Measurements from ENCODE around the gene LCN10.
"Not testable (repeated sequence)": the region's sequence is repeated elsewhere in the genome, so short reads cannot be mapped to it uniquely, and the experiment has no call there.

Gene LCN10

DNA sequence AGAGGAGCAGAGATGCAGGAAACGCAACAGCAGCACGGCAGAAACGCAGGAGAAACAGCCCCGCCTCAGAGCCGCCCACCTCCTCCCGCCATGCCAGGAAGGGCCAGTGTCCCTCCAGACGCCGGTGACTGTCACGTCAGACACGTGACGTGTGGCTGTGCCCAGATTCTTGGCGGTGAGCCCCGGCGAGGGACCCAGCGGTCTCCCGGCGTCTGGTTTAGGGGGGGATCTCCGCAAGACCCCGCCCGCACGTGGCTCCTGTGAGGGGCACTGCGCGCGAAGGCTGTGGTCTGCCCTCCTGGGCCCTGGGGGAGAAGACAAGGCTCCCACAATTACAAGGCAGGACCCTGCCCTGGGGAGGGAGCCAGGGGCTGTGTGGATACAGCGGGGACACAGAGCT lies 17.7 kb upstream of the LCN10 start:
- Histone ChIP-seq H3K9me3 (ENCODE audit: insufficient read depth, low read length) (no peaks in the 10 kb centered on the region), H3K27me3 (ENCODE audit: insufficient read depth, insufficient read length) (no peaks in the 10 kb centered on the region), H3K4me1 (ENCODE audit: insufficient read depth, insufficient read length) (peaks cover 55% of the 10 kb centered on the region), H3K36me3 (ENCODE audit: insufficient read depth, insufficient read length, low read length) (no peaks in the 10 kb centered on the region), H3K9ac (ENCODE audit: insufficient read length, low read depth) (peak overlapping the region; percentile 59), H3K4me3 (ENCODE audit: insufficient read length, low read depth) (no peak overlapping the region)
- DNase-seq (ENCODE audit: low read depth, low spot score) = no peak
- no peak for TF ChIP-seq SUZ12 (IDR thresholded peaks at IDR 0.05; ENCODE audit: extremely low read depth, insufficient read depth, insufficient read length)
- no peak for TF ChIP-seq YY1 (IDR thresholded peaks at IDR 0.05; ENCODE audit: insufficient read depth, insufficient read length)
- TF ChIP-seq ZNF274 (IDR thresholded peaks at IDR 0.05; ENCODE audit: low read depth, low read length) = no peak

DNA sequence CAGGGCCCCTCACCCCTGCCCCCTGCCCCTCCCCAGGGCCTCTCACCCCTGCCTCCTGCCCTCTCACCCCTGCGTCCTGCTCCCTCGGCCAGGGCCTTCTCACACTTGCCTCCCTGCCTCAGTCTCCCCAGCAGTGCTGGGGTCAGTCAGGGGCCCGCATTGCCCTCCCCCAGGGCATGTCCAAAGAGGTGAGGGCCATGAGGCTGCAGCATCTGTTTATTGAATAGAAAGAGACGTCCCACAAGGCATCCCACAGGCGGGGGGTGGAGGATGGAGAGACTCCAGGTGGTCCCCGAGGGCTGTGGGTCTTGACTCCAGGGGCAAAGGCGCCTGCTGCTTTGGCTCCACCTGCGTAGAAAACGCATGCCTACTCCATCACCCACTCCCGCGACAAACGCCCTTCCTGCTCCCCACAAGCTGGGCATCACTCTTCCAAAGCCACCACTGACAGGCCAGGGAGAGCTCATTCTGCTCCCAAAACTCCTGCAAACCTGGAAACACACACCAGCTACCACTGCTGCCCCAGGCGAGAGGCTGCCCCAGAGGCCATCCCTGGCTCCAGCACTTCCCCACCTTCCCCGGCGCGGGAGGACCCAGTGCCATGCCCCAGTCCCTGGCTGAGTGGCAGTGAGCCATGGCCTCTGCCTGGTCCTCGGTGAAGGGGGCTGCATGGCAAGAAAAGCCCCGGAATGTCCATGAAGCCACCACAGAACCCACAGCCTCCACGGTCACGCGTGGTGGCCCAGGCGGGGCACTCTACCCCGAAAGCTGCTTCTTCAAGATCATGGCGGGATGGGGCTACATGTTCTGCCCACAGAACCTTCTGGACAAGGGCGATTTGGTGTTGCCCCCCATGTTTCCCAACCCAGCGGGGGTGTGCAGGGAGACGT lies 16.9 kb upstream of the LCN10 start:
- no peaks in the 10 kb centered on the region for H3K27me3 ChIP-seq (ENCODE audit: insufficient read depth, insufficient read length)
- no peaks in the 10 kb centered on the region for H3K36me3 ChIP-seq (ENCODE audit: insufficient read depth, insufficient read length, low read length)
- H3K9ac ChIP-seq (ENCODE audit: insufficient read length, low read depth) = peak overlapping the region; percentile 59
- H3K4me3 ChIP-seq (ENCODE audit: insufficient read length, low read depth) = no peak overlapping the region
- no peaks in the 10 kb centered on the region for H3K9me3 ChIP-seq (ENCODE audit: insufficient read depth, low read length)
- TF ChIP-seq YY1 (IDR thresholded peaks at IDR 0.05; ENCODE audit: insufficient read depth, insufficient read length) (no peak), ZNF274 (IDR thresholded peaks at IDR 0.05; ENCODE audit: low read depth, low read length) (no peak), SUZ12 (IDR thresholded peaks at IDR 0.05; ENCODE audit: extremely low read depth, insufficient read depth, insufficient read length) (no peak)
- H3K4me1 ChIP-seq (ENCODE audit: insufficient read depth, insufficient read length) = peaks cover 50% of the 10 kb centered on the region
- no peak for DNase-seq (ENCODE audit: low read depth, low spot score)

DNA sequence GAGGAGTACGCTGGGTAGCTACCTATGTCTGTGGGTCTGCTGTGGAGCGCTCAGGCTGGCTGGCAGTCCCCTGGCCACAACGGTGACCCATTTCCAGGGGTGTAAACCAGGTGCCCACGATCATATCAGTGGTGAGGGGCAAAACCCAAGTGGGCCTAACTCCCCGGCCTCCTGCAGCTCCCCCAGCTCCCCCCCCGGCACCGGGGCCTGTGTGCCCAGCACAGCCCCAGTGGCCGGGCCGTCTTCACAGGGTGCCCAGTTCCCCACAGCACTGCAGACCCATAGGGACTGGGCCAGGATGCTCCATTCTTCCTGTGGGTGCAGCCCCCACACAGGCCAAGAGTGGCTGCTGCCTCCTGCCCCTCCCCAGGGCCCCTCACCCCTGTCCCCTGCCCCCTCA lies 16.3 kb upstream of the LCN10 start:
- H3K9ac ChIP-seq (ENCODE audit: insufficient read length, low read depth) = no peak overlapping the region
- no peaks in the 10 kb centered on the region for H3K9me3 ChIP-seq (ENCODE audit: insufficient read depth, low read length)
- TF ChIP-seq YY1 (IDR thresholded peaks at IDR 0.05; ENCODE audit: insufficient read depth, insufficient read length) = no peak
- no peak for TF ChIP-seq ZNF274 (IDR thresholded peaks at IDR 0.05; ENCODE audit: low read depth, low read length)
- TF ChIP-seq SUZ12 (IDR thresholded peaks at IDR 0.05; ENCODE audit: extremely low read depth, insufficient read depth, insufficient read length) = no peak
- no peak overlapping the region for H3K4me3 ChIP-seq (ENCODE audit: insufficient read length, low read depth)
- peaks cover 47% of the 10 kb centered on the region for H3K4me1 ChIP-seq (ENCODE audit: insufficient read depth, insufficient read length)
- H3K27me3 ChIP-seq (ENCODE audit: insufficient read depth, insufficient read length) = no peaks in the 10 kb centered on the region
- no peak for DNase-seq (ENCODE audit: low read depth, low spot score)
- H3K36me3 ChIP-seq (ENCODE audit: insufficient read depth, insufficient read length, low read length) = no peaks in the 10 kb centered on the region

DNA sequence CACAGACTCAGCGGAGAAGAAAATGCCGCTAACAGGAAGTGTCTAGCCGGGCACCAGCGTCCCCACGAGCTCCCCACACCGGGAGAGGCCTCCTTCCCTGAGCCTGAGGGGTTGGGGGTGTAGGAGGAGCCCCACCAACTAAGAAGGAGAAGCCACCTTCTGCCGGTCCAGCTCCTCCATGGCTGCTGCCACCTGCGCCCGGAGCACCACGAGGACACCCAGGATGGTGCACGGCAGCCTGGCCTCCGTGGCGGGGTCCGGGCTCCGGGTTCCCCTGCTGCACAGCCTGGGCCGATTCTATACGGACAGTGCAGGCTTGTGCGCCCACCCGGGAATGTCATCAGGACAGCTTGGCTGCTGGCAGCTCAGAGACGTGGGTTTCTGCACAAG lies 15.0 kb upstream of the LCN10 start:
- H3K27me3 ChIP-seq (ENCODE audit: insufficient read depth, insufficient read length) = no peaks in the 10 kb centered on the region
- no peaks in the 10 kb centered on the region for H3K36me3 ChIP-seq (ENCODE audit: insufficient read depth, insufficient read length, low read length)
- no peak overlapping the region for H3K4me3 ChIP-seq (ENCODE audit: insufficient read length, low read depth)
- H3K9ac ChIP-seq (ENCODE audit: insufficient read length, low read depth) = no peak overlapping the region
- TF ChIP-seq YY1 (IDR thresholded peaks at IDR 0.05; ENCODE audit: insufficient read depth, insufficient read length) = no peak
- TF ChIP-seq SUZ12 (IDR thresholded peaks at IDR 0.05; ENCODE audit: extremely low read depth, insufficient read depth, insufficient read length) = no peak
- no peak for TF ChIP-seq ZNF274 (IDR thresholded peaks at IDR 0.05; ENCODE audit: low read depth, low read length)
- no peaks in the 10 kb centered on the region for H3K9me3 ChIP-seq (ENCODE audit: insufficient read depth, low read length)
- no peak for DNase-seq (ENCODE audit: low read depth, low spot score)
- peaks cover 45% of the 10 kb centered on the region for H3K4me1 ChIP-seq (ENCODE audit: insufficient read depth, insufficient read length)

DNA sequence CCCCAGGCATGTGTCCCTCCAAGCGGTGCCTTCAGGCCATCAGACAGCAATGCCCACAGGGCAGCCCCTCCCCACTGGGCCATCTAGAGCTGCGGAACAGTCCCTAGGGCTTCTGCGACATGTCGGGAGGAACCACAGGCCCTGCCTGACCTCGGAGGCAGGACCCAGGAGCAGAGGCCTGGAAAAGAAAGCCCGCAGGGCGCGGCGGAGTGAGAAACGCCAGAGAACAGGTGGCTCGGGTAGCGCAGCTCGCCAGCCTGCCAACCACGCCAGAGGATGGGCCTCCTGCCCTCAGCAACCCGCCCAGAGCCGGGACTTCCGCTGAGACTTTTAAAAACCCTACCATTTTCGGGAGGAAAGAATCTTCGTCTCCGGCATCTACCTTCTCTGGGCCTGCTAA lies 14.6 kb upstream of the LCN10 start:
- Histone ChIP-seq H3K4me1 (ENCODE audit: insufficient read depth, insufficient read length) (peaks cover 44% of the 10 kb centered on the region), H3K9ac (ENCODE audit: insufficient read length, low read depth) (peak overlapping the region; percentile 8), H3K4me3 (ENCODE audit: insufficient read length, low read depth) (no peak overlapping the region), H3K36me3 (ENCODE audit: insufficient read depth, insufficient read length, low read length) (no peaks in the 10 kb centered on the region), H3K9me3 (ENCODE audit: insufficient read depth, low read length) (peaks cover 2% of the 10 kb centered on the region; the same call in 1 of the 2 replicates), H3K27me3 (ENCODE audit: insufficient read depth, insufficient read length) (no peaks in the 10 kb centered on the region)
- no peak for DNase-seq (ENCODE audit: low read depth, low spot score)
- TF ChIP-seq YY1 (IDR thresholded peaks at IDR 0.05; ENCODE audit: insufficient read depth, insufficient read length) = no peak
- no peak for TF ChIP-seq ZNF274 (IDR thresholded peaks at IDR 0.05; ENCODE audit: low read depth, low read length)
- TF ChIP-seq SUZ12 (IDR thresholded peaks at IDR 0.05; ENCODE audit: extremely low read depth, insufficient read depth, insufficient read length) = no peak

DNA sequence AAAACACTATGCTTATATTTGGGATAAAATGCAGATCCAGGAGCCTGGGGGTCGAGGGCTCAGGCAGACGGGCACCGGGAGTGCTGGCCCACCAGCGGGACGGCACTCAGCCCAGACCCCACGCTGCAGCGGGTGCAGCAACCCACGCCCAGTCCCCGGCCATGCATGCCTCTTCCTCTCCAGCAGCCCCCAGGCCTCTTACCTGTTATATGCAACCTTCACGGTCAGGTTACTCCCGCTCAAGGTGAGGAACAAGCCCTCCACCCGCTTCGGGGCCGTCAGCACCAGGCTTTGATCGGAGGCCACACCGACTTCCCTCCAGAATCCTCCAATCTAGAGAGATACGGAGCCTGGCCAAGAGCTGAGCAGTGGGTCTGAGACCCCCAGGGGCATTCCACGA lies 14.1 kb upstream of the LCN10 start:
- TF ChIP-seq ZNF274 (IDR thresholded peaks at IDR 0.05; ENCODE audit: low read depth, low read length) (no peak), YY1 (IDR thresholded peaks at IDR 0.05; ENCODE audit: insufficient read depth, insufficient read length) (no peak), SUZ12 (IDR thresholded peaks at IDR 0.05; ENCODE audit: extremely low read depth, insufficient read depth, insufficient read length) (no peak)
- Histone ChIP-seq H3K9ac (ENCODE audit: insufficient read length, low read depth) (no peak overlapping the region), H3K36me3 (ENCODE audit: insufficient read depth, insufficient read length, low read length) (no peaks in the 10 kb centered on the region), H3K4me1 (ENCODE audit: insufficient read depth, insufficient read length) (peaks cover 40% of the 10 kb centered on the region), H3K4me3 (ENCODE audit: insufficient read length, low read depth) (no peak overlapping the region), H3K27me3 (ENCODE audit: insufficient read depth, insufficient read length) (no peaks in the 10 kb centered on the region), H3K9me3 (ENCODE audit: insufficient read depth, low read length) (peaks cover 7% of the 10 kb centered on the region)
- no peak for DNase-seq (ENCODE audit: low read depth, low spot score)

DNA sequence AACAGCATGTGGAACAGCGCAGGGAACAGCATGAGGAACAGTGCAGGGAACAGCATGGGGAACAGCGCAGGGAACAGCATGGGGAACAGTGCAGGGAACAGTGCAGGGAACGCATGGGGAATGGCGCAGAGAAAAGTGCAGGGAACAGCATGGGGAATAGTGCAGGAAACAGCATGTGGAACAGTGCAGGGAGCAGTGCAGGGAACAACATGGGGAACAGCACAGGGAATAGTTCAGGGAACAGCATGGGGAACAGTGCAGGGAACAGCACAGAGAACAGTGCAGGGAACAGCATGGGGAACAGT lies 13.3 kb upstream of the LCN10 start:
- no peaks in the 10 kb centered on the region for H3K27me3 ChIP-seq (ENCODE audit: insufficient read depth, insufficient read length)
- H3K4me3 ChIP-seq (ENCODE audit: insufficient read length, low read depth) = no peak overlapping the region
- TF ChIP-seq ZNF274 (IDR thresholded peaks at IDR 0.05; ENCODE audit: low read depth, low read length) (no peak), SUZ12 (IDR thresholded peaks at IDR 0.05; ENCODE audit: extremely low read depth, insufficient read depth, insufficient read length) (no peak), YY1 (IDR thresholded peaks at IDR 0.05; ENCODE audit: insufficient read depth, insufficient read length) (no peak)
- H3K36me3 ChIP-seq (ENCODE audit: insufficient read depth, insufficient read length, low read length) = no peaks in the 10 kb centered on the region
- peaks cover 14% of the 10 kb centered on the region for H3K9me3 ChIP-seq (ENCODE audit: insufficient read depth, low read length)
- H3K4me1 ChIP-seq (ENCODE audit: insufficient read depth, insufficient read length) = peaks cover 36% of the 10 kb centered on the region
- H3K9ac ChIP-seq (ENCODE audit: insufficient read length, low read depth) = no peak overlapping the region
- no peak for DNase-seq (ENCODE audit: low read depth, low spot score)

DNA sequence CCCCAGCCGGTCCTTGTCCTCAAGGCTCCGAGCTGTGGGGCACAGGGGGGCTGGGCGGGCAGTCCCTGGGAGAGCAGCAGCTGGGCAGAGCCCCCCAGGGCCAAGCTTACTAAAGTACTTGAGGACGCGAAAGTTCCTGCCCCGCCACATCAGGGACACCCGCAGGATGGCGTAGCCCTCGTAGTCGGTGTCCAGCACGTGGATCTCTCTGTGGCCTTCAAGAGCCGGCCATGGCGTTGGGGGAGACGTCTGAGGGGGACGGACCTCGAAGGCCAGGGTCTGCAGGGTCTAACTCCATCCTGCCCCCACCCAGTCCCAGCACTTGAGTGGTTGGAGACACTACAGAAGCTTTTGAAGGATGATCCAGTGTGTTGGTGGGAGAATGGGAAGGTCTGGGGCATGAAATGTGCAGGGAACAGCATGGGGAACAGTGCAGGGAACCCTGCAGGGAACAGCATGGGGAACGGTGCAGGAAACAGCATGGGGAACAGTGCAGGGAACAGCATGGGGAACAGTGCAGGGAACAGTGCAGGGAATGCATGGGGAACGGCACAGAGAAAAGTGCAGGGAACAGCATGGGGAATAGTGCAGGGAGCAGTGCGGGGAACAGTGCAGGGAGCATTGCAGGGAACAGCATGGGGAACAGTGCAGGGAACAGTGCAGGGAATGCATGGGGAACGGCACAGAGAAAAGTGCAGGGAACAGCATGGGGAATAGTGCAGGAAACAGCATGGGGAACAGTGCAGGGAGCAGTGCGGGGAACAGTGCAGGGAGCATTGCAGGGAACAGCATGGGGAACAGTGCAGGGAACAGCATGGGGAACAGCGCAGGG lies 12.8 kb upstream of the LCN10 start:
- Histone ChIP-seq H3K9me3 (ENCODE audit: insufficient read depth, low read length) (peaks cover 15% of the 10 kb centered on the region), H3K9ac (ENCODE audit: insufficient read length, low read depth) (peak overlapping the region; percentile 12), H3K4me1 (ENCODE audit: insufficient read depth, insufficient read length) (peaks cover 32% of the 10 kb centered on the region)
- not testable (repeated sequence) for DNase-seq (ENCODE audit: low read depth, low spot score); H3K27me3 ChIP-seq (ENCODE audit: insufficient read depth, insufficient read length); H3K4me3 ChIP-seq (ENCODE audit: insufficient read length, low read depth); H3K36me3 ChIP-seq (ENCODE audit: insufficient read depth, insufficient read length, low read length)

Measured in NT2/D1 (cell line).